SK-N-SH (cell line): ENCODE data around the gene LIPM.

Source experiments
- CTCF ChIP-seq: fragments of 200-600 bp; sonication (generic); IDR thresholded peaks from 2 replicates; pipeline ENCODE4 v1.6.1; 2017; ENCODE audit warnings: antibody characterized with exemption, mild to moderate bottlenecking, moderate library complexity
- EP300 ChIP-seq, 2 experiments: IDR thresholded peaks; 2 replicates each; pipeline versions ENCODE4 v1.4.0 to v1.6.1; 2012; ENCODE audit warnings: borderline replicate concordance in 1 of 2, low read depth in 1 of 2, low read length in 1 of 2
- EZH2phosphoT487 ChIP-seq: fragments of 200-600 bp; sonication (generic); IDR thresholded peaks from 2 replicates; pipeline ENCODE4 v1.6.1; 2017; ENCODE audit warnings: low read depth, mixed run types, mild to moderate bottlenecking, antibody characterized with exemption, moderate library complexity, borderline replicate concordance
- FOXM1 ChIP-seq: IDR thresholded peaks from 2 replicates; pipeline ENCODE4 v1.4.0; 2012; ENCODE audit warnings: low read depth, mild to moderate bottlenecking
- GABPA ChIP-seq: IDR thresholded peaks from 2 replicates; pipeline ENCODE4 v1.4.0; 2012; ENCODE audit warnings: low read depth, mild to moderate bottlenecking
- IRF3 ChIP-seq: fragments of 150-350 bp; IDR thresholded peaks from 2 replicates; pipeline ENCODE4 v1.6.1; 2016; ENCODE audit warnings: mild to moderate bottlenecking, low read depth, low read length
- JUND ChIP-seq: IDR thresholded peaks from 2 replicates; pipeline ENCODE4 v1.4.0; 2012
- MAX ChIP-seq: IDR thresholded peaks from 2 replicates; pipeline ENCODE4 v1.4.0; 2012; ENCODE audit warnings: low read depth
- MXI1 ChIP-seq: IDR thresholded peaks from 2 replicates; pipeline ENCODE4 v1.6.1; 2012; ENCODE audit warnings: mild to moderate bottlenecking, low read depth, low read length, improper control_type of control experiment
- POLR2AphosphoS5 ChIP-seq: IDR thresholded peaks from 2 replicates; pipeline ENCODE4 v1.6.1; 2012; ENCODE audit warnings: low read depth, low read length
- SIN3A ChIP-seq: IDR thresholded peaks from 2 replicates; pipeline ENCODE4 v1.6.1; 2012; ENCODE audit warnings: low read depth, mild to moderate bottlenecking, low read length, moderate library complexity, borderline replicate concordance
- SMC3 ChIP-seq: IDR thresholded peaks from 2 replicates; pipeline ENCODE4 v1.6.1; 2012; ENCODE audit warnings: low read depth, low read length, improper control_type of control experiment
- YY1 ChIP-seq: IDR thresholded peaks from 2 replicates; pipeline ENCODE4 v1.4.0; 2012; ENCODE audit warnings: low read depth, mild to moderate bottlenecking

- TF ChIP-seq POLR2AphosphoS5: no peak
- no peak for TF ChIP-seq CTCF
- no peak for TF ChIP-seq FOXM1
- TF ChIP-seq YY1: no peak
- TF ChIP-seq EP300 (IDR thresholded peaks at IDR 0.05; ENCODE audit: borderline replicate concordance in 1 of 2, low read depth in 1 of 2, low read length in 1 of 2): no peak
- TF ChIP-seq IRF3: no peak
- no peak for TF ChIP-seq SMC3
- no peak for TF ChIP-seq SIN3A
- no peak for TF ChIP-seq GABPA
- TF ChIP-seq MAX: no peak
- TF ChIP-seq MXI1: no peak
- no peak for TF ChIP-seq EZH2phosphoT487
- TF ChIP-seq JUND: no peak
Measured at GRCh38 chr10:88787463-88787862, 15.1 kb upstream of the LIPM start.
